ENCODE measurements around the gene MSLN. TPM values are rescaled to one million over a fixed set of nuclear protein-coding genes. Genes with fewer than 3 reads are reported as not detected.

Gene MSLN
- total RNA-seq, 4 donors from 2014 or later, result 0.31 to 7.3 (median 0.49) TPM; not detected in 1

- WGBS, result 30% methylated on average over 8 of the region's 51 CpGs
- no peak for DNase-seq (ENCODE audit: low spot score in 2 of 2)
- Histone ChIP-seq H3K4me1 (peaks cover 37% of the 10 kb centered on the region), H3K36me3 (no peaks in the 10 kb centered on the region), H3K27ac (no peak overlapping the region), H3K27me3 (peaks cover 28% of the 10 kb centered on the region), H3K4me3 (peak overlapping the region; percentile 66), H3K9me3 (no peaks in the 10 kb centered on the region)
- TF ChIP-seq CTCF (IDR thresholded peaks at IDR 0.05), result no peak
- TF ChIP-seq POLR2AphosphoS5 (IDR thresholded peaks at IDR 0.05), result no peak
- no peak for TF ChIP-seq EP300 (IDR thresholded peaks at IDR 0.05)
- TF ChIP-seq POLR2A (IDR thresholded peaks at IDR 0.05), result no peak
These were observed 38.6 kb upstream of the MSLN start for GRCh38 chr16:721765-722540.

- H3K4me1 ChIP-seq, result peaks cover 48% of the 10 kb centered on the region
- H3K27me3 ChIP-seq, result peaks cover 29% of the 10 kb centered on the region
- no peaks in the 10 kb centered on the region for H3K36me3 ChIP-seq
- no peak for DNase-seq (ENCODE audit: low spot score in 2 of 2)
- 85% methylated on average over 8 of the region's 24 CpGs for WGBS
- no peaks in the 10 kb centered on the region for H3K9me3 ChIP-seq
- no peak overlapping the region for H3K27ac ChIP-seq
- H3K4me3 ChIP-seq, result no peak overlapping the region
- TF ChIP-seq EP300 (IDR thresholded peaks at IDR 0.05) (no peak), POLR2A (IDR thresholded peaks at IDR 0.05) (no peak), CTCF (IDR thresholded peaks at IDR 0.05) (no peak), POLR2AphosphoS5 (IDR thresholded peaks at IDR 0.05) (no peak)
These were observed 37.5 kb upstream of the MSLN start for GRCh38 chr16:722835-723633.

GRCh38 chr16:723695-724094, 36.8 kb upstream of the MSLN start:
- no peaks in the 10 kb centered on the region for H3K36me3 ChIP-seq
- no peak for DNase-seq (ENCODE audit: low spot score in 2 of 2)
- H3K4me3 ChIP-seq, result no peak overlapping the region
- no peak for TF ChIP-seq CTCF (IDR thresholded peaks at IDR 0.05)
- TF ChIP-seq POLR2A (IDR thresholded peaks at IDR 0.05), result no peak
- no peak for TF ChIP-seq POLR2AphosphoS5 (IDR thresholded peaks at IDR 0.05)
- no peak for TF ChIP-seq EP300 (IDR thresholded peaks at IDR 0.05)
- H3K27me3 ChIP-seq, result peaks cover 33% of the 10 kb centered on the region
- H3K27ac ChIP-seq, result no peak overlapping the region
- 93% methylated on average over 2 of the region's 9 CpGs for WGBS
- no peaks in the 10 kb centered on the region for H3K9me3 ChIP-seq
- H3K4me1 ChIP-seq, result peaks cover 55% of the 10 kb centered on the region

GRCh38 chr16:724188-725040, 36.1 kb upstream of the MSLN start:
- Histone ChIP-seq H3K36me3 (no peaks in the 10 kb centered on the region), H3K4me3 (no peak overlapping the region), H3K27me3 (peaks cover 34% of the 10 kb centered on the region), H3K4me1 (peaks cover 57% of the 10 kb centered on the region), H3K9me3 (no peaks in the 10 kb centered on the region), H3K27ac (no peak overlapping the region)
- 78% methylated on average over 10 of the region's 29 CpGs for WGBS
- DNase-seq (ENCODE audit: low spot score in 2 of 2), result no peak
- TF ChIP-seq CTCF (IDR thresholded peaks at IDR 0.05) (no peak), POLR2AphosphoS5 (IDR thresholded peaks at IDR 0.05) (no peak), POLR2A (IDR thresholded peaks at IDR 0.05) (no peak)
